ENCODE data around the gene ETAA1. TPM values are rescaled to one million over a fixed set of nuclear protein-coding genes. Genes with fewer than 3 reads are reported as not detected.
A peak's percentile ranks its signal among the peaks of the same experiment; 100 is the strongest.

Gene ETAA1
- total RNA-seq, 1 donor from 2014 or later: 16.4 TPM

- DNase-seq (ENCODE audit: extremely low spot score, unreplicated experiment): no peak
- Mint-ChIP-seq H3K4me1 (ENCODE audit: unreplicated experiment) (peaks cover 28% of the 10 kb centered on the region), H3K27me3 (no peaks in the 10 kb centered on the region), H3K36me3 (peaks cover 6% of the 10 kb centered on the region), H3K27ac (peak overlapping the region; percentile 76), H3K4me3 (no peak overlapping the region), H3K9me3 (peaks cover 11% of the 10 kb centered on the region)
- TF ChIP-seq CTCF (conservative IDR thresholded peaks at IDR 0.05): no peak
Measured at GRCh38 chr2:67451086-67451832, 54.1 kb downstream of the ETAA1 start.

- Mint-ChIP-seq H3K4me1 (ENCODE audit: unreplicated experiment) (peaks cover 30% of the 10 kb centered on the region), H3K36me3 (peaks cover 6% of the 10 kb centered on the region), H3K9me3 (peaks cover 11% of the 10 kb centered on the region), H3K4me3 (no peak overlapping the region), H3K27ac (no peak overlapping the region), H3K27me3 (no peaks in the 10 kb centered on the region)
- no peak for TF ChIP-seq CTCF (conservative IDR thresholded peaks at IDR 0.05)
- DNase-seq (ENCODE audit: extremely low spot score, unreplicated experiment): no peak
Measured at GRCh38 chr2:67453310-67453709, 56.2 kb downstream of the ETAA1 start.

GRCh38 chr2:67455219-67456142, 58.3 kb downstream of the ETAA1 start:
- Mint-ChIP-seq H3K4me3 (no peak overlapping the region), H3K4me1 (ENCODE audit: unreplicated experiment) (peaks cover 30% of the 10 kb centered on the region), H3K27ac (no peak overlapping the region), H3K9me3 (peaks cover 11% of the 10 kb centered on the region), H3K36me3 (peaks cover 6% of the 10 kb centered on the region), H3K27me3 (no peaks in the 10 kb centered on the region)
- TF ChIP-seq CTCF (conservative IDR thresholded peaks at IDR 0.05): no peak
- no peak for DNase-seq (ENCODE audit: extremely low spot score, unreplicated experiment)

- no peak overlapping the region for H3K4me3 Mint-ChIP-seq
- H3K27me3 Mint-ChIP-seq: no peaks in the 10 kb centered on the region
- DNase-seq (ENCODE audit: extremely low spot score, unreplicated experiment): no peak
- H3K4me1 Mint-ChIP-seq (ENCODE audit: unreplicated experiment): peaks cover 27% of the 10 kb centered on the region
- H3K27ac Mint-ChIP-seq: no peak overlapping the region
- H3K36me3 Mint-ChIP-seq: peaks cover 6% of the 10 kb centered on the region
- H3K9me3 Mint-ChIP-seq: peaks cover 8% of the 10 kb centered on the region
- no peak for TF ChIP-seq CTCF (conservative IDR thresholded peaks at IDR 0.05)
Measured at GRCh38 chr2:67456428-67456827, 59.3 kb downstream of the ETAA1 start.

GRCh38 chr2:67457699-67458098, 60.6 kb downstream of the ETAA1 start:
- peaks cover 25% of the 10 kb centered on the region for H3K4me1 Mint-ChIP-seq (ENCODE audit: unreplicated experiment)
- H3K27ac Mint-ChIP-seq: peak overlapping the region; percentile 80
- TF ChIP-seq CTCF (conservative IDR thresholded peaks at IDR 0.05): no peak
- peaks cover 6% of the 10 kb centered on the region for H3K36me3 Mint-ChIP-seq
- H3K27me3 Mint-ChIP-seq: no peaks in the 10 kb centered on the region
- peak overlapping the region; percentile 38 for H3K4me3 Mint-ChIP-seq
- H3K9me3 Mint-ChIP-seq: peaks cover 6% of the 10 kb centered on the region
- DNase-seq (ENCODE audit: extremely low spot score, unreplicated experiment): no peak

Measured in type B pancreatic cell (in vitro differentiated cells).